ENCODE results near the gene CHP2.
"Not testable (repeated sequence)": the region's sequence is repeated elsewhere in the genome, so short reads cannot be mapped to it uniquely, and the experiment has no call there.

The CHP2 gene

DNA sequence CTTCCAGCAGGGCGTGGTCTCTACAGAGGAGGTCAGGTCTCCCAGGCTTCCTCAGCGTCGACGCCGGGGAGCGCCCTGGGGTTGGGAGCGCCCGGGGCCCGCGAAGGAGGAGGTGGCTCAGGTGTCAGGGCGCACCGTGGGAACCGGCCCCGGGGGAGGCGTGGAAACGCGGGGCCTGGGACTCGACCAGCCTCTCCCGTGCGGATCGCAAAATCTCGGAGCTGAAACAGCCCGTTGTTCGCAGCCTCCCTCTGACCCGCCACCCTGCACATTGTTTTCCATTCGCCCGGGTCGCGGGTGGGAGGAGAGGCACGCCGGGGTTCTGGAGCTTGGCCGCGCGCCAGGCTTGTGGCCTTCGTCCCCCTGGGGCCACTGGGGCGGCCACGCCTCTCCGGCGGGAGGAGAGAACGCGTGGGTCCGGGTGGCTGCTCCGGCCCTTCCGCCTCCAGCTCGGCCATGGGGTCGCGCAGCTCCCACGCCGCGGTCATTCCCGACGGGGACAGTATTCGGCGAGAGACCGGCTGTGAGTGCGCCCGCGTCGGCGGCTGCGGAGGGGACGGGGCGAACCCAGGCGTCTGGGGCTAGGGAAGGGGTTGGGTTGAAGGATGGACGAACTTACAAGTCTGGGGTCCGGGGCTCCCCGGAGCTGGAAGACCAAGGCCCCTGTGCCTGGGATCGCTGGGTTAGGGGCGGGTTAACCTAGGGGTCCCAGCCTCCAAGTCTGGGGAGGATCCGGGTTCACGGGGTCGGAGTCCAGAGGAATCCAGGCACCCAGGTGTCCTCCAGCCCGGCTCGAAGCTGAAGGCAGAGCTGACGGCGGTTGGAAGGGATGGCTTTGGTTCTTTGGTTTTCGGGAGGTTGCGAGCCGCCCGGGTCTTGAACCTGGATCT, at the start of gene CHP2:
CHP2 (plus strand) TSS at position 433 of the 890 bp plus-strand sequence; CDS start at position 457, 24 bp downstream.
- DNase-seq (ENCODE audit: extremely low spot score, insufficient read length, low read depth) (no peak), FAIRE-seq (no peak)

DNA sequence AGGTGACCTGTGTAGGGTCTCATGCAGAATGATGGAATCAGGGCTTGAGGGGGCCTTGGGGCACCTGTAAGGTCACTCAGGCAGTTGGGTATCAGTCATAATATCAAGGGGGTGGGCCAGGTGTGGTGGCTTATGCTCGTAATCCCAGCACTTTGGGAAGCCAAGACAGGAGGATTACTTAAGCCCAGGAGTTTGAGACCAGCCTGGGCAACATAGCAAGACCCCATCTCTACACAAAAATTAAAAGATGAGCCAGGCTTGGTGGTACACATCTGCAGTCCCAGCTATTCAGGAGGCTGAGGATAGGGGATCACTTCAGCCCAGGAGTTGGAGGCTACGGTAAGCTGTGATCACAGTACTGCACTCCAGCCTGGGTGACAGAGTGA, 49.3 kb upstream of the CHP2 start:
- DNase-seq (ENCODE audit: extremely low spot score, insufficient read length, low read depth) (no peak), FAIRE-seq (no peak)

DNA sequence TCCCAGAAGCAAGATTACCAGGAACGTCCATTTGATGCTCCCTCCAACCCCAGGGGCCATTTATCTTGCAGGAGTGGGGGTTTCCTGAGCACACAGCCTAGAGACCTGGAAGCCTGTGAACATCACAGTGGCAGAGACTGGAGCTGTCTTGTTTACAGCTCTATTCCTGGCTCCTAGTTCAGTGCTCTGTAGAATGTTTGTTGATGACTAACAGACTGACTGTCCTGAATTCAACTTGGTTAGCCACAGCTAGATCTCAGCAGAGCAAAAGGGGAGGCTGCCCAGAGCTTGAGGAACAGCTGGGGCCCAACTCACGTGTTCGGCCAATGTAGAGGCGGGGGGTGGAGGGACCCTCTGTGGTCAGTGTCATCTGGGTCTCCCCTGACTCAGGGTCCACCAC, 48.4 kb upstream of the CHP2 start:
- no peak for DNase-seq (ENCODE audit: extremely low spot score, insufficient read length, low read depth)
- FAIRE-seq, result no peak

DNA sequence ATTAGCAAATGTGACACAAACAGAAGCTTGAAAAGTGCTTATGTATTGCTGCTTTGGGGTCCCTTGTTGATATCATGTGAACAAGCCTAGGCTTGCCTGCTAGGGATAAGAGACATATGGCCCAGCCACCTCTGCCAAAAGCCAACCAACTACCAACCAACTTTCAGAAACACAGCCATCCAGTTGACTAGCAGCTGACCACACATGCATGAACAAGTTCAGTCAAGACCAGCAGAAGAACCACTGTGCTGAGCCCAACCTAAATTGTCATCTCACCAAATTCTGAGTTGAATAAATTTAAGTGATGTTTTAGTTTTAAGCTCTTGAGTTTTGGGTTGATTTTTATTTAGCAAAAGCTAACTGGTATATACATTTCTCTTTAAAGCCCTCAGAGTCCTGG, 45.3 kb upstream of the CHP2 start:
- FAIRE-seq, result no peak
- DNase-seq (ENCODE audit: extremely low spot score, insufficient read length, low read depth), result no peak

DNA sequence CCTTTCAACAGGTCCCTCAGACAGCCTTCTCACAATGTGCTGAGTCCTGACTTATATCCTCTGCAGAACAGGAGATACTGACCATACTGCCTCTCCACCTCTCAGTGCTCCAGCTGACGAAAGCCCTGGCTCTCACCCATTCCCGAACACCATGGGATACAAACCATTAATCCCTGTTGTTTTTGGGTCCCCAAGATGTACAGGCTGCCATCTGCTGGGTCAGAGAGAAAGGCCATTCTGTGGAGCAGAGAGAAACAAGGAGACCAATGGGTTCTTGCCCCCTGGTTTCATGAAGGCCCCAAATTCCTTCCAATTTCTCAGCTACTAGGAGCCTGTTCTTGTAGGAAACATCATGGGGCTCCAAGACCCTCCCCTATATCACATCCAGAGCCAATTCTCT, 44.8 kb upstream of the CHP2 start:
- DNase-seq (ENCODE audit: extremely low spot score, insufficient read length, low read depth) (no peak), FAIRE-seq (no peak)

DNA sequence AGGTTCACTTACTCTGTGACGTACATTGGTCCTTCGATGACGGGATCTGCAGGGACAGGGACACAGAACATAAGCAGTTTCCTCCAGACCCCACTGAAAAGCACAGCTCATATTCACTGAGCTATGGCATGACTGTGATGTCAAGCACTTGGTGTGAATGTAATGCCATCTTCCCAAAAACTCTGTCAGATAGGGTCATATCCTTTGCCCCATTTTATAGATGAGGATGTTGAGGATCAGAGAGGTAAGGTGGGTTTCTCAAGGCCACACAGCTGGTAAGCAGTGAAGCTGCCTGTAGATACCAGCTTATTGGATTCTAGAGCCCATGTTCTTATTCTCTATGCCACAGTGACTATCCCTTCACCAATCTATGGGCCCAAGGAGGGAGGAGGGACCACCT, 44.3 kb upstream of the CHP2 start:
- DNase-seq (ENCODE audit: extremely low spot score, insufficient read length, low read depth) (no peak), FAIRE-seq (no peak)

DNA sequence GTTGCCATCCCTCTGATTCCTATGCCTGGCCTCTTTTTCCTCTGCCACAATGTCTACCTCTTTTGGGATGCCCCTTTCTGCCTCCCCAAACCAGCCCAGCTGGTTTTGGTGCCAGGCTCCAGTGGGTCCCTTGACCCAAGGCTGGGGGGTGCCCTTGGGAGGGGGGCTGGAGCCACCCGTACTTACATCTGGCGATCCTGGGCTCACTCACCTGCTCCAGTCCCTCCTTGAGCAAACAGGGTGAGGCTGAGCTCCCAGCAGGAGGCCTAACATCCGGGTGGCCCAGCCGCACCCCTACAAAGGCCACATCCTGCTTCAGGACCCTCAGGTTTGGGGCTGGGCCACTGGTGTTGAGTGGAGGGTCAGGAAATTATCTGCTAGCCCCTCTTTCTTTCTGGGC, 43.0 kb upstream of the CHP2 start:
- no peak for FAIRE-seq

DNA sequence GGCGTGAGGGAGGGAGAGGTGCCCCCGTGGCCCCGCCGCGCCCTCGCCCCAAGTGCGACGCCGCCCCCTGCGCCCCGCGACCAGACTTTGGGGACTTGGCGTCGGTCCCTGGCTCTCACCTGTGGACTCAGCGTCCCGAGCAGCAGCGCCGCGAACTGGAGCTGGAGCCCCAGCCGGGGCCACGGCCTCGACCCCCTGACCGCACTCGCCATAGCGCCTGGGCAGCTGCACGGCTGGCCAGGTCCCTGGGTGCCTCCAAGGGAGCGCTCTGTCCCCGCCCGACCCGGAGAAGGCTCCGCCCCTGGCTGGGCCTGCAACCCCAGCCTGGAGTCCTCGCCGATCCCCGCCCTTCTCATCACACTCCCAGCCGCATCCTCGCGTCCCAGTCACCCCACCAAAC, 41.9 kb upstream of the CHP2 start, which contains the start of gene ERN2:
ERN2 (minus strand) TSS at position 247 of the 400 bp plus-strand sequence; CDS start at position 212, 35 bp downstream.
- no peak for FAIRE-seq

More for the DNA sequence above, 43.0 kb upstream of the CHP2 start:
- no peak for DNase-seq (ENCODE audit: extremely low spot score, insufficient read length, low read depth)

DNA sequence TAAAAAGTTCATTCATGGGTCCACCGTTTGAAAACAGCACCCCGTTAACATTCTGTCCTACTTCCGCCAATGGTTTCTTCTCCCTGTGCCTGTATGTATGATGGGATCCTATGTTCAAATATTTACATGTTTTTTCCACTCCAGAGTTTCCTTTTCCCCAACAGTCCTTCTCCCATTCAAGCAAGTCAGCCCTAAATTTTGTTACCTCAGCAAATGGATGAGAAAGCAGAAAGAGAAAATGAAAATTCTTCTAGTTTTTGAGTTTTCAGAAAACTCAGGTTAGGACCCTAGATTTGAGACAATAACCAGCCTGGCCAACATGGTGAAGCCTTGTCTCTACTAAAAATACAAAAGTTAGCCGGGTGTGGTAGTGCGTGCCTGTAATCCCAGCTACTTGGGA, 38.3 kb upstream of the CHP2 start:
- DNase-seq (ENCODE audit: extremely low spot score, insufficient read length, low read depth) (no peak), FAIRE-seq (no peak)

More for the DNA sequence above, 41.9 kb upstream of the CHP2 start, which contains the start of gene ERN2:
- no peak for DNase-seq (ENCODE audit: extremely low spot score, insufficient read length, low read depth)

DNA sequence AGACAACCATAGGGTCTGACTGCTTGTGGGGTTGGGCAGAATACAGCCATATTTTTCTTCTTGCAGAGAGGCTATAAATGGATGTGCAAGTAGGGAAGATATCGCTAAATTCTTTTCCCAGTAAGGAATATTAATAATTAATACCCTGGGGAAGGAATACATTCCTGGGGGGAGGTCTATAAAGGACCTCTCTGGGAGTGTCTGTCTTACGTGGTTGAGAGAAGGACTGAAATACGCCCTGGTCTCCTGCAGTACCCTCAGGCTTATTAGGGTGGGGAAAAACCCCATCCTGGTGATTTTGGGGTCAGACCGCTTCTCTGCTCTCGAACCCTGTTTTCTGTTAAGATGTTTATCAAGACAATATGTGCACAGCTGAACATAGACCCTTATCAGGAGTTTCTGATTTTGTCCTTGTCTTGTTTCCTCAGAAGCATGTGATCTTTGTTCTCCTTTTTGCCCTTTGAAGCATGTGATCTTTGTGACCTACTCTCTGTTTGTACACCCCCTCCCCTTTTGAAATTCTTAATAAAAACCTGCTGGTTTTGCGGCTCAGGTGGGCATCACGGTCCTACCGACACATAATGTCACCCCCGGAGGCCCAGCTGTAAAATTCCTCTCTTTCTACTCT, 32.1 kb upstream of the CHP2 start:
- FAIRE-seq; DNase-seq (ENCODE audit: extremely low spot score, insufficient read length, low read depth): not testable (repeated sequence)

DNA sequence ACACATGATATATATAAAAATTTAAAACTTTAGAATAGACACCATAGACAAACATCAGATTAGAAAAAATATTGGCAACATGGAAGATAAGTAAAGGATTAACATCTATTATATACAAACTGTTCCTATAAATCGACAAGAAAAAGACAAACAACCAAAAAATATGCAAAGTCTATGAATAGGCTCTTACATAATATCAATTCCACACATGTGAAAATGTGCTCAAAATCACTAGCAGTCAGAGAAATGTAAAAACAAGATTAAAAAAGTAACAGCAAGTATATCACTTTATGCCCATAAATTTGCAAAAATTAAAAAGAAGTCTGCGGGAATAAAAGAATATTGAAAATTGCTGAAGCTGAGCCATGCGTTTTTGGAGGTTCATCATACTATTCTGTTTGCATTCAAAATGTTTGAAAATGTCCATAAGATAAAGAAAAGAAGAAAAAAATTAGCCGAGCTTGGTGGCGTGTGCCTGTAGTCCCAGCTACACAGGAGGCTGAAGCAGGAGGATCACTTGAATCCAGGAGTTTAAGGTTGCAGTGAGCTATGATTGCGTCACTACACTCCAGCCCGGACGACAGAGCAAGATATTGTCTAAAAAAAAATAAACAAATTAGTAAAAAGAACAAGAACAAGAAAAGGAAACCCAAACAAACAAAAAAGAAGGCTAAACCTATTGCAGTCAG, 30.6 kb upstream of the CHP2 start:
- DNase-seq (ENCODE audit: extremely low spot score, insufficient read length, low read depth), result no peak
- FAIRE-seq, result no peak

DNA sequence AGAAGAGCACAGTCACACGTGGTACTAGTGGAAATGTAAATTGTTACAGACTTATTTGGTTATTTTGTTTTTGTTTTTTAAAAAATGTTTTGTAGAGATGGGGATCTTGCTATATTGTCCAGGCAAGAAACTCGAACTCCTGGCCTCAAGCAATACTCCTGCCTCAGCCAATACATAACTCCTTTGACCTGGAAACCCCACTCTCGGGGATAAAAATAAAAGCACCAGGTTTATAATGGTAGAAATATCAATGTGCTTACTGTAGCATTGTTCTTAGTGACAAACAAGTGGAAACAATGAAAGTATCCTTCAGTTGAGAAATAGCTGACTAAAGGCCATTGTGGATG, 30.1 kb upstream of the CHP2 start:
- DNase-seq (ENCODE audit: extremely low spot score, insufficient read length, low read depth) (no peak), FAIRE-seq (no peak)

DNA sequence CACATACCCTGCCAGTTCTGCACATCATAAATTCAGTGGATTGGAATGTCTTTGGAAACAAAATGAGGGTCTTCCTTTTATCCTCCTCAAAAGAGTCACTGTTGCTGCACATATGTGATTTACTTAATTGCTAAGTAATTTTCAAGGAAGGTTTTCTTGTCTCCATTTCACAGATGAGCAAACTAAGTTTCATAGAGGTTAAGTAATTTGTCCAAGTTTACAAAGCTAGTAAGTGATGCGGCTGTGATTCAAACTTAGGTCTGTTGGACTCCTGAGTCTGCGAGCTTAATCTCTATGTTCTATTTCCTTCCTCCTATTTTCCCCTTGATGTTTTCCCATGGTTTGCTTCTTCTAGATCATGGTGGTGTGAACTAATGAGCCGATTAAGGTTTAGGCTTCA, 28.1 kb upstream of the CHP2 start:
- no peak for DNase-seq (ENCODE audit: extremely low spot score, insufficient read length, low read depth)
- FAIRE-seq, result no peak

DNA sequence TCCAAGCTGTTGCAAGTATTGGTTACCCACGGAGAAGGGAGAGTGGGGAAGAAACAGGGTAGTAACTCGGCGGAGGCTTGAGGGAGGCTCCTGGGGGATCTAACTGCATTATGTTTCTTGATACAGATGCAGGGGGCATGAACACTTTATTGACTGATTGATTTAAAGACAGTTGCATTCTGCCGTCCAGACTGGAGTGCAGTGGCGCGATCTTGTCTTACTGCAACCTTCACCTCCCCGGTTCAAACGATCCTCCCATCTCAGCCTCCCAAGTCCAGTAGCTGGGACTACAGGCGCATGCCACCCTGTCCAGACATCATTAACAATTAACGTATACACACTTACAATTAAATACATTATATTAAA, 26.7 kb upstream of the CHP2 start:
- no peak for FAIRE-seq

DNA sequence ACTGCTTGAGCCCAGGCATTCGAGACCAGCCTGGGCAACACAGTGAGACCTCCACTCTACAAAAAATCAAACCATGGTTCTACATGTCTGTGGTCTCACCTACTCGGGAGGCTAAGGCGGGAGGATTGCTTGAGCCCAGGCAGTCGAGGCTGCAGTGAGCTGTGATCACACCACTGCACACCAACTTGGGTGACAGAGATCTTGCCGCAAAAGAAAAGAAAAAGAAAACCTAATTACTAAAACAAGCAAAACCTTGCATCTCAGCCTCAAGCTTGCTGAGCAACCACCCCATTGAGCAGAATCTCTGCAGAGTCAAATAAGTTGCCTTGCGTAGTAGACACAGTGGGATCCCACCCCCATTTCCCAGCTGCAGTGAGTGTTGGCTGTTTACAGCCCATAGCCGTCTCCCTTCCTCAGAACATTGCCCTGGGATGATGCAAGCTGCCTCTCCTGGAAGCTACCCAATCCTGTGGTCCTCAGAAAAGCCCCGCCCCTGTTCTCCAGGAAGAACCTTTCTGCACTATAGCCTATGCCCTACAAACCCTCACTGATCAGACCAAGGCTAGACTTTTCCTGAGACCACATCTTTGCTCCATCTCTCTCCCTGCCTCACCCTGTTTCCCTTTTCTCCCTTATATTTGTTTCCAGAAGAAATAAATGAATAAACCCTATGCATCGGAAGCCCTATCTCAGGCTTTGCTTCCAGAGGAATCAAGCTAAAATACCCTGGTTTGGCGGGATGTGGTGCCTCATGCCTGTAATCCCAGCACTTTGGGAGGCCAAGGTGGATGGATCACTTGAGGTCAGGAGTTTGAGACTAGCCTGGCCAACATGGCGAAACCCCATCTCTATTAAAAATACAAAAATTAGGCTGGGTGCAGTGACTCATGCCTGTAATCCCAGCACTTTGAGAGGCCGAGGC, 25.1 kb upstream of the CHP2 start:
- no peak for FAIRE-seq
- no peak for DNase-seq (ENCODE audit: extremely low spot score, insufficient read length, low read depth)

More for the DNA sequence above, 26.7 kb upstream of the CHP2 start:
- DNase-seq (ENCODE audit: extremely low spot score, insufficient read length, low read depth), result no peak

DNA sequence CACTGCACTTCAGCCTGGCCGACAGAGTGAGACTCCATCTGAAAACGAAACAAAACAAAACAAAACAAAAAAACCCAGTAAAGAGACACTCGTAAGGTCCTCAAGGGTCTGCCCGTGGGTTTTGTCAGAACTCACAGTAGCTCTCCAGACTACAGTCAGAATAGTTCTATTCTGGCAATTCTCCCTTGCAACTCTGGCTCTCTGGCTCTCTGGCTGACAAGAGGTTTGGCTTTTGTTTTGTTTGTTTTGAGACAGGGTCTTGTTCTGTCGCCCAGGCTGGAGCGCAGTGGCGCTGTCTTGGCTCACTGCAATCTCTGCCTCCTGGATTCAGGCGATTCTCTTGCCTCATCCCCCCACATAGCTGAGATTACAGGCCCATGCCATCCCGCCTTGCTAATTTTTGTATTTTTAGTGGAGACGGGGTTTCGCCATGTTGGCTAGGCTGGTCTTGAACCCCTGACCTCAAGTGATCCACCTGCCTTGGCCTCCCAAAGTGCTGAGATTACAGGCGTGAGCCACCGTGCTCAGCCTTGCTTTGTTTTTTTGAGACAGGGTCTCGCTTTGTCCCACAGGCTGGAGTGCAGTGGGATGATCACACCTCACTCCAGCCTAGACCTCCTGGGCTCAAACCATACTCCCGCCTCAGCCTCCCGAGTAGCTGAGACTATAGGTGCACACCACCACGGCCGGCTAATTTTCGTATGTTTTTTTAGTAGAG, 20.5 kb upstream of the CHP2 start:
- DNase-seq (ENCODE audit: extremely low spot score, insufficient read length, low read depth) (no peak), FAIRE-seq (no peak)

DNA sequence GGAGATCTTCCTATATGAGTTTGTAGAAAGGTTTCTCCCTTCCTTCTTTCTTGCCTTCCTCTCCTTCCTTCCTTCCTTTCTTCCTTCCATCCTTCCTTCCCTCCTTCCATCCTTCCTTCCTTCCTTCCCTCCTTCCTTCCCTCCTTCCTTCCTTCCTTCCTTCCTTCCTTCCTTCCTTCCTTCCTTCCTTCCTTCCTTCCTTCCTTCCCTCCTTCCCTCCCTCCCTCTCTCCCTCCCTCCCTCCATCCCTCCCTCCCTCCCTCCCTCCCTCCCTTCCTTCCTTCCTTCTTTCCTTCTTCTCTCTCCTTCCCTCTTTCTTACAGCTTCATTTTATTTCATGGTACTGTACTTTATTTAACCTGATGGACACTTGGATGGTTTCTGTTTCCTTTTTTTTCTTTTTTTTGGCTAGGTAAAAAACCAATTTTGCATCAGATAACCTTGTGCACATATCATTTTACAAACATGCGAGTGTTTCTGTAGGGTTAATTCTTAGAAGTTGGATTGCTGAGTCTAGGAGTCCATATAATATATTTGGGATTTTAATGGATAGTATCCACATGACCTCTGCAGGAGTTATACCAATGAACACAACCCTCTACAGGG, 17.3 kb upstream of the CHP2 start:
- not testable (repeated sequence) for DNase-seq (ENCODE audit: extremely low spot score, insufficient read length, low read depth)

DNA sequence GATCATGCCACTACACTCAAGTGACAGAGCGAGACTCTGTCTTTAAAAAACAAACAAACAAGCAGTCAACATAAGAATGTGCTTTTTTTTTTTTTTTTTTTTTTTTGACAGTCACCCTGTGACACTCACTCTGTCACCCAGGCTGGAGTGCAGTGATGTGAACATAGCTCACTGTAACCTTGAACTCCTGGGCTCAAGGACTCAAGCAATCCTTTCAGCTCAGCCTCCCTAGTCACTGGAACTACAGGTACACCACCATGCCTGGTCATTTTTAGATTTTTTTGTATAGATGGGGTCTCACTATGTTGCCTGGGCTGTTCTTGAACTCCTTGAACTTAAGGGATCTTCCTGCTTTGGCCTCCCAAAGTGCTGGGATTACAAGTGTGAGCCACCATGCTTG, 15.3 kb upstream of the CHP2 start:
- FAIRE-seq, result no peak
- DNase-seq (ENCODE audit: extremely low spot score, insufficient read length, low read depth), result no peak

More for the DNA sequence above, 17.3 kb upstream of the CHP2 start:
- not testable (repeated sequence) for FAIRE-seq

Data from GM18507 (cell line).